ENCODE measurements around the gene SLC22A4. TPM values are rescaled to one million over a fixed set of nuclear protein-coding genes. Genes with fewer than 3 reads are reported as not detected.

The SLC22A4 gene
- total RNA-seq, 1 donor from 2014 or later, result 0.06 TPM

GRCh38 chr5:132257131-132258101, 36.8 kb upstream of the SLC22A4 start, which contains the start of gene PDLIM4:
PDLIM4 (plus strand) TSS chr5:132257696; CDS start chr5:132257735, 39 bp downstream.
- Histone ChIP-seq H3K9me3 (ENCODE audit: low read depth) (no peaks in the 10 kb centered on the region), H4K20me1 (ENCODE audit: low read depth) (no peaks in the 10 kb centered on the region), H3K79me2 (ENCODE audit: low read depth) (no peaks in the 10 kb centered on the region), H2AFZ (replicated peaks) (peak within 1 kb of the TSS; percentile 98), H3K27me3 (peaks cover 19% of the 10 kb centered on the region), H3K36me3 (no peaks in the 10 kb centered on the region), H3K9ac (peak within 1 kb of the TSS; percentile 42), H3K4me1 (peaks cover 13% of the 10 kb centered on the region), H3K4me2 (peak within 1 kb of the TSS; percentile 100), H3F3A (ENCODE audit: low read depth) (no peaks in the 10 kb centered on the region), H3K4me3 (peak within 1 kb of the TSS; percentile 78), H3K27ac (no peak within 1 kb of the TSS)
- H3K27ac Mint-ChIP-seq, result peak within 1 kb of the TSS; percentile 29
- H3K4me3 Mint-ChIP-seq, result peak within 1 kb of the TSS; percentile 82
- DNase-seq (ENCODE audit: low spot score), result peak; percentile 92
- no peak for TF ChIP-seq EZH2phosphoT487 (IDR thresholded peaks at IDR 0.05)
- TF ChIP-seq CTCF (IDR thresholded peaks at IDR 0.05), result no peak
- TF ChIP-seq EZH2 (IDR thresholded peaks at IDR 0.05), result no peak
- peaks cover 7% of the 10 kb centered on the region for H3K27me3 Mint-ChIP-seq (ENCODE audit: insufficient read depth, low read depth)
- peaks cover 8% of the 10 kb centered on the region for H3K36me3 Mint-ChIP-seq
- peaks cover 29% of the 10 kb centered on the region for H3K4me1 Mint-ChIP-seq
- no peaks in the 10 kb centered on the region for H3K9me3 Mint-ChIP-seq

- Histone ChIP-seq H3K27ac (no peak overlapping the region), H2AFZ (replicated peaks) (peak overlapping the region; percentile 98), H3K36me3 (no peaks in the 10 kb centered on the region), H3K79me2 (ENCODE audit: low read depth) (no peaks in the 10 kb centered on the region), H3K9me3 (ENCODE audit: low read depth) (no peaks in the 10 kb centered on the region), H3K4me3 (peak overlapping the region; percentile 78), H3K9ac (peak overlapping the region; percentile 42), H3K4me1 (peaks cover 13% of the 10 kb centered on the region), H3F3A (ENCODE audit: low read depth) (no peaks in the 10 kb centered on the region), H3K27me3 (peaks cover 19% of the 10 kb centered on the region), H3K4me2 (peak overlapping the region; percentile 100), H4K20me1 (ENCODE audit: low read depth) (no peaks in the 10 kb centered on the region)
- Mint-ChIP-seq H3K4me1 (peaks cover 29% of the 10 kb centered on the region), H3K27me3 (ENCODE audit: insufficient read depth, low read depth) (peaks cover 7% of the 10 kb centered on the region), H3K27ac (peak overlapping the region; percentile 87), H3K9me3 (no peaks in the 10 kb centered on the region), H3K36me3 (peaks cover 8% of the 10 kb centered on the region), H3K4me3 (peak overlapping the region; percentile 82)
- TF ChIP-seq EZH2 (IDR thresholded peaks at IDR 0.05), result no peak
- TF ChIP-seq EZH2phosphoT487 (IDR thresholded peaks at IDR 0.05), result no peak
- TF ChIP-seq CTCF (IDR thresholded peaks at IDR 0.05), result no peak
- DNase-seq (ENCODE audit: low spot score), result no peak
Observed at GRCh38 chr5:132258102-132259068, 35.8 kb upstream of the SLC22A4 start.

- H2AFZ ChIP-seq (replicated peaks), result no peak overlapping the region
- Mint-ChIP-seq H3K4me1 (peaks cover 32% of the 10 kb centered on the region), H3K9me3 (no peaks in the 10 kb centered on the region), H3K36me3 (peaks cover 10% of the 10 kb centered on the region), H3K27me3 (ENCODE audit: insufficient read depth, low read depth) (peaks cover 8% of the 10 kb centered on the region), H3K4me3 (peak overlapping the region; percentile 82), H3K27ac (peak overlapping the region; percentile 87)
- H3K4me3 ChIP-seq, result no peak overlapping the region
- H4K20me1 ChIP-seq (ENCODE audit: low read depth), result no peaks in the 10 kb centered on the region
- no peak overlapping the region for H3K9ac ChIP-seq
- H3K36me3 ChIP-seq, result no peaks in the 10 kb centered on the region
- peaks cover 19% of the 10 kb centered on the region for H3K27me3 ChIP-seq
- H3K9me3 ChIP-seq (ENCODE audit: low read depth), result no peaks in the 10 kb centered on the region
- peak overlapping the region; percentile 100 for H3K4me2 ChIP-seq
- no peaks in the 10 kb centered on the region for H3K79me2 ChIP-seq (ENCODE audit: low read depth)
- TF ChIP-seq CTCF (IDR thresholded peaks at IDR 0.05), result no peak
- TF ChIP-seq EZH2phosphoT487 (IDR thresholded peaks at IDR 0.05), result no peak
- no peak for TF ChIP-seq EZH2 (IDR thresholded peaks at IDR 0.05)
- no peaks in the 10 kb centered on the region for H3F3A ChIP-seq (ENCODE audit: low read depth)
- no peak overlapping the region for H3K27ac ChIP-seq
- H3K4me1 ChIP-seq, result peaks cover 13% of the 10 kb centered on the region
- peak; percentile 54 for DNase-seq (ENCODE audit: low spot score)
Observed at GRCh38 chr5:132259069-132259851, 34.9 kb upstream of the SLC22A4 start.
